T47D (cell line): Measurements from ENCODE around the gene FUOM.
A peak's percentile ranks its signal among the peaks of the same experiment; 100 is the strongest.

Source experiments
- DNase-seq, 2 experiments: peaks; one replicate each; pipeline versions ENCODE4 v3.0.0 to v3.0.0-alpha.2; 2011 to 2012; ENCODE audit warnings: low read depth in 1 of 2, low spot score in 1 of 2
- JUND ChIP-seq: IDR thresholded peaks from 2 replicates; pipeline ENCODE4 v1.6.1; 2012; ENCODE audit warnings: low read depth
- in situ Hi-C: cut with HindIII; loops from 2 replicates; pipeline ENCODE4 v1.10.0; 2016; ENCODE audit warnings: low sequenced_read_pairs, low pct_unique_long_range_greater_than_20kb

Gene FUOM

GRCh38 chr10:133336118-133336576 lies 21.7 kb downstream of the FUOM start:
- no peak for DNase-seq
- TF ChIP-seq JUND: no peak
- in situ Hi-C loops: no loop called here

- no peak for DNase-seq
- TF ChIP-seq JUND: no peak
- in situ Hi-C loops: no loop called here
Measured at GRCh38 chr10:133335246-133336117, 22.3 kb downstream of the FUOM start.

GRCh38 chr10:133334503-133335245 lies 23.1 kb downstream of the FUOM start:
- DNase-seq: no peak
- in situ Hi-C loops: no loop called here
- TF ChIP-seq JUND: no peak

- no peak for TF ChIP-seq JUND
- in situ Hi-C loops: no loop called here
- DNase-seq: no peak
Measured at GRCh38 chr10:133332936-133333699, 24.7 kb downstream of the FUOM start.

GRCh38 chr10:133329491-133330202 lies 28.2 kb downstream of the FUOM start:
- DNase-seq: peak; percentile 84 to 92
- in situ Hi-C loops: no loop called here
- TF ChIP-seq JUND: no peak

GRCh38 chr10:133328358-133329343 lies 29.2 kb downstream of the FUOM start:
- no peak for DNase-seq
- in situ Hi-C loops: no loop called here

GRCh38 chr10:133327651-133328357 lies 30.0 kb downstream of the FUOM start:
- no peak for TF ChIP-seq JUND
- no peak for DNase-seq
- in situ Hi-C loops: no loop called here

More at GRCh38 chr10:133328358-133329343, 29.2 kb downstream of the FUOM start:
- no peak for TF ChIP-seq JUND

- in situ Hi-C loops: no loop called here
- TF ChIP-seq JUND: no peak
- no peak for DNase-seq
Measured at GRCh38 chr10:133326745-133327650, 30.8 kb downstream of the FUOM start.

GRCh38 chr10:133326223-133326551 lies 31.6 kb downstream of the FUOM start:
- TF ChIP-seq JUND: no peak
- in situ Hi-C loops: no loop called here
- DNase-seq: no peak
